Renal cortical epithelial cell (primary cell): Measurements from ENCODE around the gene TRIM2. TPM values are rescaled to one million over a fixed set of nuclear protein-coding genes. Genes with fewer than 3 reads are reported as not detected.

ENCODE experiments used
- DNase-seq: peaks from one replicate; pipeline ENCODE4 v3.0.0-alpha.2; 2011; ENCODE audit warnings: low read depth
- total RNA-seq: library from RNA; depleted of rRNA; stranded (reverse); fragments of >200 nt; gene quantifications from 2 replicates; pipeline ENCODE4 v1.2.3, GENCODE V29; 2014

The TRIM2 gene
- total RNA-seq, 1 donor from 2014 or later = 181 TPM

DNA sequence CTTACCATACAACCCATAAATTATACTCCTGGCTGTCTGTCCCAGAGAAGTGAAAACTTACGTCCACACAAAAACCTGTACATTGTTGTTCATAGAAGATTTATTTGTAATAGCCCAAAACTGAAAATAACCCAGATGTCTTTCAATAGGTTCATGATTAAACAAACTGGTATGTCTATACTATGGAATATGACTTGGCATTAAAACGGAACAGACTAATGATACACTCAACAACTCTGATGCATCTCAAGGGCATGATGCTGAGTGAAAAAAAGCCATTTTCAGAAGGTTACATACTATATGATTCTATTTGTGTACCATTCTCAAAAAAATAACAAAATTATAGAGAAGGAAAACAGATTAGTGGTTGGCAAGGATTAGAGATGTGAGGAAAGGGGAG lies 128.7 kb downstream of the TRIM2 start:
- no peak for DNase-seq

DNA sequence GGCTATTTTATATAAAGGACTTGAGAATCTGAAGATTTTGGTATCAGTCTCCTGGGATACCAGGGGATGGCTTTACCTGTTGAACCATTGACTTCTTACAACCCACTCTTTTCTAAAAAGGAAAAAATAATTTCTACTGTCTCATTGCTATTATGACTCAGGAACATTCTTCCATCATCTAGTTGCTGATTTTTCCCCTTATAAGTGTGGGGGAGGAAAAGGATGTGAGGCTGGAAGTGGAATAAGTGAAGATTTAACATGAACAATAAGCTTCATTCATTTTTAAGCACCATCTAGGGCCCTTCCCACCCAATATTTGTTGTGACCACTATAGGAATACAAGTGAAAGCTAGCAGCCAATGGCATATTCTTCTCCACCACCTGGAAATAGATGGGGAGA lies 129.6 kb downstream of the TRIM2 start:
- no peak for DNase-seq

DNA sequence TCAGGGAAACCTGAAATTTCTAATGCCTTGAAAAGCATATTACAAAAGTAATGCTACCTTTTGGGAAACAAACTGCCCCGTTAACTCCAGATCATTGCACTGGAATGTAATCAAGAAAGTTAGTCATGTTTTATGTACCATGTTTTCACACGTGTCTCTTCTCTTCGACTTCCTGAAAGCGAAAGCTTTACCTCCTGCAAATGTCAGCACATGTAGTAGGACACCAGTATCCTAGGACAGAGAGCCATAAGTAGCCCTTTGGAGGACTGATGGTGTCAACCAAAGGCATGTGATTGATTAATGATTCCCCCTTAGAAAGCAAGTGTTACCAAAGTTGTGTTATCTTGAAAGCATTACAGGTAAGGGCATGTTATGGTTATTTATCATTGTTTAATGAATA lies 131.4 kb downstream of the TRIM2 start:
- DNase-seq = peak; percentile 73

DNA sequence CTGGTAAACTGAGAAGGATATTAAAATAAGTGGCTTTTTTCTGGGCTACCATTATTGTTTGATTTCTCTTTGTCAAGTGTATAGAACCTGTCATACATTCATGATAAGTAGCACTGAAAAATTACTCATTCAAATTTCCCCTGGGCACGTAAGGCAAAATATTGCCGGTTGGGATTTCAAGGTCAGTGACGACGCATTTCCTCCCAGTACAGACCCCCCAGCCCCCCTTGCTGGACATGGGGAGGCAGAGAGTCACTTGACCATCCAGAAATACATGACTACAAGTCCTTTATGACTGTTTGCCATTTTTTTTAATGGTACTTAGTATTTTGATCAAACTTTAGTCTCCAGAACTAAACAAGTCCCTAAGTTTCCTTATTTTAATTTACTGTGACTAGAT lies 133.4 kb downstream of the TRIM2 start:
- DNase-seq = no peak

DNA sequence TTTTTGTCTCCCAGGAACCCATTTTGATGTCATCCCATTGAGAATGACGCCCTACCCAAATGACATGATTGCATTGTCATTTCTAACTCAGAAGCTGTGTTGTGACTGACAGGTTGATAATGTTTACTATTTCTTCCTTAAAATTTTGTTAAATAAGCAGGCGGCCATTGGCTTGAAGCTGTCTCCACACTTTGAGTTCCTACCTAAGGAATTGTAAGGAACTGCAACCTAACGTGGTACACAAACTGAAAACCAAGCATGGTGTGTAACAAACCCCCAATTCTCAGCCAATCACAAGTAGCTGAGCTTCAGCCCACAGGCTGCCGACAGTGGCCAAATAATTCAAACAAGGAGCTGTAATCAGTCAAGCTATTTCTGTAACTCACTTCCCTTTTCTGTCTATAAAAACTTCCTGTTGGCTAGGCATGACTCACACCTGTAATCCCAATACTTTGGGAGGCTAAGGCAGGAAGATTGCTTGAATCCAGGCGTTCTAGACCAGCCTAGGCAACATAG lies 137.4 kb downstream of the TRIM2 start:
- peak; percentile 71 for DNase-seq

DNA sequence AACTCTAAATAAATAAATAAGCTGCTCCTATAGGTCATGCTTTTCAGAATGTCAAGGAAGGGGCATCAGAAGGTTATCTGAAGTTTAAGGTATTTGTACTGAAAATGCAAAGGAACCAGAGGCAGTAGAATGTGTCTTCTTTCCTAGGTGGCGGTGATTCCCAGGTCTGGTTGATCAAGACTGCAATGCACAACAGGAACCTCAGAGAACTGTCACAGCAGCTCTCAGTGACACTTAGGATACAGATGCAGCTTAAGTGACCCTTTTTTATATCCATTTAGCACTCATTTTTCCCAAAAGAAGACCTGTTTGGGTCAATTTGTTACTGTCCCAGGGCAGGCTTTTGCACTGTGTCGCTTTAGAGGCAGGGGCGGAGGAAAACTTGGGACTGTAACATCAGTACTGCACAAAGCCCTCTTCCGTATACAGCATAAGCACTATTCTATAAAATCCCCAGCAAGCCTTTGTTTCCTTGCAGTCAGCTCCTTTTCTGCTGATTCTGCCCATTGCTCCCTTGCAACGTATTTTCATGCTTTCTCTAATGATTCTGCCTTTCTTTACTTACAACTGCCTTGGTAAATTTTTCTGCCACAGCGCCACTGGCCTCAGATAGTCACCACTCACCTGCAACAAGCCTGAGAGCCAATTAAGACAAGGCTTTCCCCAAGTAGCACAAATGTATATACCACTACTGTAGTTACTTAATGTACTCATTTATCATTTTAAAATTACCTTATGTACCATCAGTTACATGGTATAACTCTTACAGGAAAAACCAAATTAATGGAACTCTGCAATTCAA lies 138.7 kb downstream of the TRIM2 start:
- DNase-seq = no peak

DNA sequence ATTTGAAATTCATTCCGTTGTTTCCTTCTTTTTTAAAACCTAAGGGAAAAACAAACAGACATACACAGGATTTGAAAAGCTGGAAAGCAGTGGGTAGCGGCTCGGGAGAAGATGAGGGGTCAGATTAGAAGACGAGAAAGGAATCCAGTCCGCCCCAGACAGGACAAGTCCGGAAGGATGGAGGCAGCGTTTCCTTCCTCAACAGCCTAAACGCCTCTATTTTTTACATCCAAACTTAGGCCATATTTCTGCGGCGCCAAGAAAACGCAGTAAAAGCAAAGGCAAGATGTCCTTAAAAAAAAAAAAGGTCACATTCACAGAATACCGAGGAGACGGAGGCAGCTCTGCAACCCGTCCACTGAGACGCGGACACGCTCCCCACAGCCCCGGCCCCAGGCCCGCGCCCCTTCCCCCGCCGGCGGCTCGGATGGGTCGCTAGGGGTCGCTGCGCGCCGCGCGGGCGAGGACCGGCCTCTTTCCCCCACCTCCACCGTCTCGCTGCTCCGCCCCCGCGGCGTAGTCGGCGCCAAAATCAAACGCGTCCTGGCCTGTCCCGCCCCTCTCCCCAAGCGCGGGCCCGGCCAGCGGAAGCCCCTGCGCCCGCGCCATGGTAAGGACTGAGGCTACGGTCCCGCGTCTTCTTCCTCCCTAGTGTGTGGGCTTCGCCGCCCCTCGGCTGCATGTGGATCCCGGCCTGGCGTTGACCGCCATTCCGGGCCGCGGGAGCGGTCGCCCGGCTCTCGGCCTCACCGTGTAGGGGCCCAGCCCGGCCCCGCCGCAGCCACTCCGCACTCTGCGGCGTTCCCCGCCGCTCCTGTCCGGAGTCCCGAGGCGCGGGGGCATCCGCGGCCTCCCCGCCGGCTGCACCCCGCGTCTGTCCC lies 140.1 kb downstream of the TRIM2 start, which contains the start of gene MND1:
TSS of gene MND1 (plus strand) at position 558 of the 881 bp plus-strand sequence. CDS start at position 608, 50 bp downstream.
- DNase-seq = peak; percentile 32

DNA sequence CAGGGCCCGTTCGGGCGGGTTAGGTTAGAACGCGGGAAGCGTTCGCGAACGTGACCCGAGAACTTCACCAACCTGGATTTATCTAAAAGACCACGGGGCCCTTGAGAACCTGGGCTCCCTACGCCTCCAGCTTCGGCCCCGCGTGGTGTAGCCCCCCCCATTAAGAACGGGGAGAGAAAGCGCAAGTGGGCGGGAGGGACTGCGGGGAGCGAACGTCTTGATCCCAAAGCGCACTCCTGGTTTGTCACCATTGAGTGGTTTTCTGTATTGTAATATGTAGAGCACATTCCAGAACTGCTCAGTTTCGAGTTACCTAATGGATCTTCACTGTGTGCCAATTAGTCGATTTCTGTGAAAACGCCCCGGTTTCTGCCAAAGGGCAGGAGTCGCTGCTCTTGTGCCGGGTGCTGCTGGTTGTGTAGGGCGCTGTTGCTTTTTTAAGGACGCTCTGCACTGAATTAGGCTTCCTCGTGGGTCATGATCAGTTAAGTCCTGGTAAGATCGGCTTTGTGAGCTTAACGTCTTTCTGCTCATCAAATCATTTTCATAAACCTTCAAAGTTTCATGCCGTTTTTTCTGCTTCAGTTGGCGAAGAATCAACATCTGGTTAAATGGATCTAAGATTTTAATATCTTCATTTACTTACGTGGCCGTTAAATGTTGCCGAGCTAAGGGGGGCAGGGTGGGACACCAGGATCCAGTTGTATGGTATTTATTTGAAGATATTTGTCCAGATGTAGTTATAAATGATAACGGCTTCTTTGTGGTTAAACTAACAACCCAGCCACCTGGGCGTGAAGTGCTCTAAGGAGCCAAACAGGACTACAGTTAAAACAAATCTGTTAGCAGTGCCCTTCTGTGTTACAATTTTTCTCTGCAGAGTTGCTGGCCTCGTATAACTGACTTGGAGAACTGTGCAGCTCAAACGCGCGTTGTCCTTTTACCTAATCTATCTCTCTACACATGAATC lies 141.1 kb downstream of the TRIM2 start:
- DNase-seq = peak; percentile 67

DNA sequence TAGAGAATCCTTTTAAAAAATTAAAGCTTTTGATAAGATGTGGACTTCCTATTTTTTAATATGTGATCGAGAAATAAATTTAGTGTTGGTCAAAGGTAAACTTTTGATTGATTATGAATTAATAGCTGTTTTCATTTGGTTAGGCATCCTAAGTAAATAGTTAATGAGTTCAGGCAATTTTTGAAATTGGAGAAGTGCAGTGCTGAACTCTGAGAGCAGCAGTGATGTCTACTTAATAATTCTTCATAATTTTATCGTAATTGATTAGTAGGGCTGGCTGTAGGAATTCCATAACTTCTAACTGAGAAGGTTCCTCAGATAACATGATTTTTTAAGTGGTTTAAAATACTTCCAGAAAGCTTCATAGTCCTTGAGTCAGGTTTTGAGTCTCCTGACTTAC lies 141.8 kb downstream of the TRIM2 start:
- DNase-seq = no peak

DNA sequence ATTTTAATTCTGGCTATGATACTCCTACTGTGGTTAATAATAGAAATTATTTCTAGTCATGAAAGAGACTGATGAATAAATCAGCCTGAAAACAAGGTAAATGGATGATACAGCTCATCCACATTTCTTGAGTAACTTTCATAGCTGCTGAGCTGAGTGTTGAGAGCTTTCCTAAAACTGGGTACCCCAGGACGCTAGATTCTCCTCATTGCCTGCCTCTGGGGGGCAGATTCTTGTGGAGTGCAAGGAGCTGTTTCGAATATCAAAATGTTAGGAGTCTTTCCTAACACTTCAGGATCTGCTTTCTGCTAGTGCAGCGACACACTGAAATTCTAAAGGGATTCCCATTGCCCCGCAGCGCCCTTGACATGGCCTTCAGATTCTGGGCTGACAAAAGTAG lies 142.3 kb downstream of the TRIM2 start:
- DNase-seq = no peak

DNA sequence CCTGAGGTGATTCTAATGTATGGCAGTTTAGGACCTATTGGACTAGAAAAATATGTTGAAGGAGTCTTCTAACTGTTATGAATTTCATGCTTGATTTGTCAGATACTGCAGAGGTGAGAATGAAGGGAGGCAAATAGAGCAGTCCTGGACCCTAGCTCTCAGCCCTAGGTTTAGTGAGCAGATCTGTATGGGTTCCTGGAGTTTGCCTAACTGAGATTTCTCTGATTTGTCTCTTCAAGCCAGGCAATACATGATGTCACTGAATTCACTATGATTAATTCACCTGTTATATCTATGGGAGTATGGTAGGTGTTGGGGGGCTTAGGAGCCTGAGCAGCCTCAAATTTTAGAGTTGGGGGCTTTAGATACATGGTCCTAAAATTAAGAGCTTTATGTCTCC lies 142.9 kb downstream of the TRIM2 start:
- DNase-seq = no peak

DNA sequence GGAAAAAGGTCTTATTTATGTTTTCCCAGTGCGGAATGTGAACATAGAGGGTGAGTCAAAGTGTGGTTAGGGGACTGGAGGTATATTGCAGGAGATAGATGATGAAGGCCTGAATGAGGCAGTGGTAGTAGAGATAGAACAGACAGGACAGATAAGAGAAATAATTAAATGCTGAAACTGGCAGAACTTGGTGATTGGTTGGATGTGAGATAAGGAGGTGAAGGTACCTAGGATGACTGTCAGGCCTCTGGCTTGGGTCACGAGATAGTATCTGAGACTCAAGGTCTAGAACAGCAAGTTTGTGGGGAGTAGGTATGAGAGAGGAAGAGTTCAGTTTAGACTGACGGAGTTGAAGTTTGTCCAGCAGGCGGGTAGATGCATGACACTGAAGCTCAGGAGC lies 143.8 kb downstream of the TRIM2 start:
- DNase-seq = no peak

DNA sequence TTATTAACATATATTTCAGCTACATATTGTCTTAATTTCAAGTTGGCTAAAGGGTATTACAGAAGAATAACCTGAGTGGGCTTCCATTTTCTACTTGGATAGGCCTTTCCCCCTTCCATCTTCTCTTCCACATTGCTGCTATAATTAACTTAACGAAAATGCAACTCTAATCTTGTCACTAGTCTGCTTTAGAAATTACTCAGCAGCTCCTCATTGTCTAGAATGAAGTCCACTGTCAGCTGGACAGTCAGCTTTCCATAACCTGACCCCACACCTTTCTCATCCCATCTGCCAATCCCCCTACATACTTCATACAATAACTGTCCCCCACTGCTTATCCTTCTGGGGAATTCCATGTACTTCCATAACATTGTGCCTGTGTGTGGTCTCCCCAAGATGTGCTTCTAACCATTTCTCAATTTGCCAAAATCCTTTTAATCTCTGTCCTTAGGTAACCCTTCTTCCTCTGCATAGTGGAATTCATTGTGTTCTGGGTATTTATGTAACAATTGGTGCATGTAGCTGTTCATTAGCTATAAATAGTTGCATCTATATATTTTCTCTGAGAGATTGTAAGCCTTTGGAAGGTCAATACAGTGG lies 145.1 kb downstream of the TRIM2 start:
- DNase-seq = no peak

DNA sequence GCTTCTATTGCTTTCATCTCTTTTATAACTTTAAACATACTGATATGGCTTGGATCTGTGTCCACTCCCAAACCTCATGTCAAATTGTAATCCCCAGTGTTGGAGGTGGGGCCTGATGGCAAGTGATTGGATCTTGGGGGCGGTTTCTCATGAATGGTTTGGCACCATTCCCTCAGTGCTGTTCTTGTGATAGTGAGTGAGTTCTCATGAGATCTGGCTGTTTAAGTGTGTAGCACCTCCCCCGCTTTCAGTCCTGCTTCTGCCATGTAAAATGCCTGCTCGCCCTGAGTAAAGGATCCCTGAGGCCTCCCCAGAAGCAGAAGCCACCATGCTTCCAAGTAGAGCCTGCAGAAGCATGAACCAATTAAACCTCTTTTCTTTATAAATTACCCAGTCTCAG lies 157.9 kb downstream of the TRIM2 start:
- peak; percentile 83 for DNase-seq

DNA sequence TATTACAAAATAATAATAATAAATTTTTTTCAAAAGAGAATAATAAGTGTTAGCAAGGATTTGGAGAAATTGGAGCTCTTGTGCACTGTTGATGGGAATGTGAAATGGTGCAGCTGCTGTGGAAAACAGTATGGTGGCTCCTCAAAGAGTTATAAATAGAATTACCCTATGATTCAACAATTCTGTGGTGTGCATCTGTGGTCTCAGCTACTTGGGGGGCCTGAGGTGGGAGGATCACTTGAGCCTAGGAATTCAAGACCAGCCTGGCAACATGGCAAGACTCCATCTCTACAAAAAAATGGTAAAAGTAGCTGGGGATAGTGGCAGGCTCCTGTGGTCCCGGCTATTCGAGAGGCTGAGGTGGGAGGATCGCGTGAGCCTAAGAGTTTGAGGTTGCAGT lies 159.8 kb downstream of the TRIM2 start:
- no peak for DNase-seq

DNA sequence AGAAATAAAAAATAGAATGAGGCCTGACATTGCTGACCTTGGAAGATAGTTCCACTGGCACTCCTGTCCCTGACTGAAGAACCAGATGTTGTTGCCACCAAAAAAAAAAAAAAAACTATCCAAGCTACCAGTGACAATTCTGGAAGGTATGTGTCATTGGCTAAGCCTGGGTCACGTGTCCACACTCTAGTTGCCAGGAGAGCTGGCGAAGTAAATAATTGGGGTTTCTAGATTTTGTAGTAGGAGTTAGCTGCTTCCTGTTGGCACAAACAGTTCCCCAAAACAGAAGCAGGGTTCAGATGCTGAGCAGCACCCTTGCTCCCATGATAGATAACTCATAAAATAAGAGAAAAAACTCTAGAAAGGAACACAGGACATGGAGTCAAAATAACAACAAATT lies 160.8 kb downstream of the TRIM2 start:
- DNase-seq = no peak

DNA sequence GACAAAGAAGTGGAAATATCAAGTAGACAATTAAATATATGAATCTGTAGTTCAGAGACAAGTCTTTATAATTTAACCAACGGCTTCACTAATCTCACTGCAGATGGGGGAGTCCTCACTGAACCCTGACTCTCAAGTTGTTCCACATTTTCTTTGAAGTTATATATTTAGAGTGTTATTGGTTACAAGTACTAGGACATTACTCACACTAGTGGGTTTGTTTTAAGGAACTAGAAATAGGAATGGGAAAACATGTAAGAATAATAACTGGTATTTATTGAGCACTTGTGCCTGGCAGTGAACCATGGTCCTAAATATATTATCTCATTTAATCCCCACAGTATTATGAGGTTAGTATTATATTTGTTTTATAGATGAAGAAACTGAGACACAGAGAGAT lies 162.2 kb downstream of the TRIM2 start:
- DNase-seq = no peak

DNA sequence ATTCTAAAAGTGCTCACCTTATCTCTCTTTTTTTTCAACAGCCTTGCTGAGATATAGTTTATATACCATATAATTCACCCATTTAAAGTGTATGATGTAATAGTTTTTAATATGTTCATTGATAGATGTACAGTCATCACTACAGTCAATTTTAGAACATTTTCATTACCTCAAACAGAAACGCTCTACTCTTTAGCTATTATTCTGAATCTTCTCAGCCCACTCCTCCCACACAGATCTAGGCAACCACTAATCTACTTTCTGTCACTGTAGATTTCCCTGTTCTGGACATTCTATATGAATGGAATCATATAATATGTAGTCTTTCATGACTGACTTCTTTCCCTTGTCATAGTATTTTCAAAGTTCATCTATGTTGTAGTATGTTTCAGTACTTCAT lies 162.8 kb downstream of the TRIM2 start:
- no peak for DNase-seq

DNA sequence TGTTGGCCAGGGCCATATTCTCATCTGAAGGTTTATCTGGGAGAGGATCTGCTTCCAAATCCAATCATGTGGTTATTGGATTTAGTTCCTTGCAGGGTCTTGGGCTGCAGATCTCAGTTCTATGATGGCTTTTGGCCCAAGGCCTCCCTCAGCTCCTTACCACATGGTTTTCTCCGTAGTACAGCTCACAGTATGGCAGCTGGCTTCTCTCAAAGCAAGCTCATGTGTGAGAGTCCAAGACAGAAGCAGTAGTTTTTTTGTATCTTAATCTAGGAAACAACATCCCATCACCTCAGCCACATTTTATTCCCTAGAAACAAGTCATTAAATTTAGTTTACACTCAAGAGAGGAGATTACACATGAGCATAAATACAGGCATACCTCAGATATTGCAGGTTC lies 164.8 kb downstream of the TRIM2 start:
- DNase-seq = no peak

DNA sequence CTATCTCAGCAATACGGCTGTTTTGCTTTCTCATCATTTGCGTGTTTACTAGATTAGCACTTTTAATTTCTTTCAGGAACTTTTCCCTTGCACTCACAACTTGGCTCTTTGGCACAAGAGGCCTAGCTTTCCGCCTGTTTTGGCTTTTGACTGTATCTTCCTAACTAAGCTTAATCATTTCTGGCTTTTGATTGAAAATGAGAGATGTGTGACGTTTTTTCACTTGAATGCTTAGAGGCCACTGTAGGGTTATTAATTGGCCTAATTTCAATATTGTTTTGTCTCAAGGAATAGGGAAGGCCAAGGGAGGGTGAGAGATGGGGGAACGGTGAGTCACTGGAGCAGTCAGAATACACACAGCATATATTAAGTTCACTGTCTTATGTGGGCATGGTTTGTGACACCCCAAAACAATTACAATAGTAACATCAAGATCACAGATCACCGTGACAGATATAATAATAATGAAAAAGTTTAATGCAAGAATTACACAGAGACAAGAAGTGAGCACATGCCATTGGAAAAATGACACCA lies 167.5 kb downstream of the TRIM2 start:
- DNase-seq = no peak
